A549 treated with dexamethasone at 1 μM for 4 hours (cell line): ENCODE results near the gene GPATCH2L. TPM values are rescaled to one million over a fixed set of nuclear protein-coding genes. Genes with fewer than 3 reads are reported as not detected.

ENCODE experiments used
- total RNA-seq: library from RNA; stranded (reverse); fragments of 200-300 nt; extraction: Qiagen RNA extraction; gene quantifications from 5 replicates; pipeline ENCODE4 v1.2.3, GENCODE V29; 2022

The GPATCH2L gene
- 12.8 to 22.1 TPM (median 21.1 TPM) in 5 replicates for total RNA-seq

DNA sequence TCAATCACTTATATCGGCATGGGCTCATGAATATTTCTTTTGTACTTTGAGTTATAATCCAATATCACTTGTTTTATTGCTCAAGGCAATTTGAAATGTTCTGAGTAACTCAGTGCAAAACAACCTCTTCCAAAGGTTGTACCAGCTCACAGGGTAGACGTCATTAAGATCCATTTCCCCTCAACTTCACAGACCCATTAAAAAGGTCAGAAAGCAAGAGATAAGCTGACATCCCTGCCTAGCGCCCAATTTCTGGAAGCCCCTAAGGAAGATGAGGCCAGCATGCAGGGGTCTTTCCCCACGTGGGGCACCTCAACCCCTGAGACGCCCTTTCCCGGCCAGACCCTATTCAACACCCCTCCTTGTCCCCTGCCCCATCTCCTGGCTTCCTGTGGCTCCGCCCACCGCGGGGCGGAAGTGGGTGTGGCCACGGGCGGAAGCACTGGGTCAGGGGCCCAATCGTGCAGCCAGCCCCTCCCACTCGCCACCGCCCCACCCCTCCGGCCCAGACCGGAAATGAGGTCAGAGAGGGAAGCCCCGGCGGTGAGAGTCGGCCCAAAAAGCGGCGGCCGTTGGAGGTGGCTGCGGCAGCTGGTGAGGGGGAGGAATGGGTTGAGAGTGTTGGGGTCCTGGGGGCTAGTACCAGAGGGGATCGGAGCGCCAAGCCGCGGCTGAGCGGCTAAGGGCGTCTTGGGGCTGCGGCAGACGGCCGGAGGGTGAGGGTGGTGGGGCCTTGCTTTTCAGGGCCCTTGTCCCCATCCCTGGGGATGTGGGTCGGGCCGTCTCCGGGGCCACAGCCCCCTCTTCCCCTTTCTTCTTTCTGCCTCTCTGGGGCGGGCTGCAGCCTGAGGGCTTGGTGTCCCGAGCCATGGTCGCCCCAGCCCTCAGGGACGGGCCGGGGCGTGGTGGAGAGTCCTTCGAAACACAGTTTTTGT, at the start of gene GPATCH2L:
Gene GPATCH2L (plus strand): TSS at position 525 of the 935 bp plus-strand sequence. CDS start 2,442 bp downstream, outside the sequence.

Other genes with a start within 250 kb of the GPATCH2L start
- 0.54 to 0.90 TPM (median 0.75 TPM) in 5 replicates for gene TGFB3, start 169.9 kb upstream of the GPATCH2L start, total RNA-seq
- gene IFT43, start 166.2 kb upstream of the GPATCH2L start, total RNA-seq: 32.1 to 37.2 TPM (median 34.6 TPM) in 5 replicates
- gene ESRRB, start 224.2 kb downstream of the GPATCH2L start, total RNA-seq: 0.13 to 0.30 TPM (median 0.20 TPM) in 5 replicates